HG03442 (cell line): ENCODE results near the gene TKFC.

Experiments
- ATAC-seq: cut with Tn5 transposase; IDR thresholded peaks from one replicate; pipeline ENCODE4 v1.9.1; 2021; ENCODE audit warnings: mild to moderate bottlenecking, moderate library complexity; ENCODE audit not compliant: unreplicated experiment

TKFC gene, protein sequence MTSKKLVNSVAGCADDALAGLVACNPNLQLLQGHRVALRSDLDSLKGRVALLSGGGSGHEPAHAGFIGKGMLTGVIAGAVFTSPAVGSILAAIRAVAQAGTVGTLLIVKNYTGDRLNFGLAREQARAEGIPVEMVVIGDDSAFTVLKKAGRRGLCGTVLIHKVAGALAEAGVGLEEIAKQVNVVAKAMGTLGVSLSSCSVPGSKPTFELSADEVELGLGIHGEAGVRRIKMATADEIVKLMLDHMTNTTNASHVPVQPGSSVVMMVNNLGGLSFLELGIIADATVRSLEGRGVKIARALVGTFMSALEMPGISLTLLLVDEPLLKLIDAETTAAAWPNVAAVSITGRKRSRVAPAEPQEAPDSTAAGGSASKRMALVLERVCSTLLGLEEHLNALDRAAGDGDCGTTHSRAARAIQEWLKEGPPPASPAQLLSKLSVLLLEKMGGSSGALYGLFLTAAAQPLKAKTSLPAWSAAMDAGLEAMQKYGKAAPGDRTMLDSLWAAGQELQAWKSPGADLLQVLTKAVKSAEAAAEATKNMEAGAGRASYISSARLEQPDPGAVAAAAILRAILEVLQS

GRCh38 chr11:61332797-61333549 lies at the start of gene TKFC, which contains the start of gene DDB1:
Gene TKFC, plus strand, starts transcription at chr11:61333228. Its CDS starts 1,501 bp downstream, at chr11:61334729.
Gene DDB1, minus strand, starts transcription at chr11:61333105. Its CDS starts 137 bp downstream, at chr11:61332968.
- ATAC-seq: peak; percentile 83

- ATAC-seq: no peak
Observed at GRCh38 chr11:61283613-61284012, 49.4 kb upstream of the TKFC start.

- no peak for ATAC-seq
Observed at GRCh38 chr11:61287338-61287977, 45.6 kb upstream of the TKFC start.

GRCh38 chr11:61290905-61291690 lies 41.9 kb upstream of the TKFC start:
- no peak for ATAC-seq

DNA sequence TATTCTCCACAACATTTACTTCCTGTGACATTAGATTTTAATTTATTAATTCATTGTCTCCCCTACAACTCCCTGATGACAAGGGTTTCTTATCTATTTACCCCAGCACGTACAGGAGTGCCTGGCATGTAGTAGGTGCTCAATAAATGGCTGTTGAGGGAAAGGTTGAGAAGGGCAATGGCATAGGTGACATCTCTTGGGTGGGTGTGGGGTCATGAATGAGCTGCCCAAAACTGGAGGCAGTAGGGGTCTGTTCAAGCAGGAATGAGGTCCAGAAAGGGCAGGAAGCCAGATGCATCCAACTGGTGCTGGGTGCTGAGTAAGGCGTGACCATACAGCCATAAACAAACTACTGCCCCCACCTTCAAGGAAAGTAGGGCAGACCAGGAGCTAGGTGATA lies 40.7 kb upstream of the TKFC start:
- no peak for ATAC-seq

DNA sequence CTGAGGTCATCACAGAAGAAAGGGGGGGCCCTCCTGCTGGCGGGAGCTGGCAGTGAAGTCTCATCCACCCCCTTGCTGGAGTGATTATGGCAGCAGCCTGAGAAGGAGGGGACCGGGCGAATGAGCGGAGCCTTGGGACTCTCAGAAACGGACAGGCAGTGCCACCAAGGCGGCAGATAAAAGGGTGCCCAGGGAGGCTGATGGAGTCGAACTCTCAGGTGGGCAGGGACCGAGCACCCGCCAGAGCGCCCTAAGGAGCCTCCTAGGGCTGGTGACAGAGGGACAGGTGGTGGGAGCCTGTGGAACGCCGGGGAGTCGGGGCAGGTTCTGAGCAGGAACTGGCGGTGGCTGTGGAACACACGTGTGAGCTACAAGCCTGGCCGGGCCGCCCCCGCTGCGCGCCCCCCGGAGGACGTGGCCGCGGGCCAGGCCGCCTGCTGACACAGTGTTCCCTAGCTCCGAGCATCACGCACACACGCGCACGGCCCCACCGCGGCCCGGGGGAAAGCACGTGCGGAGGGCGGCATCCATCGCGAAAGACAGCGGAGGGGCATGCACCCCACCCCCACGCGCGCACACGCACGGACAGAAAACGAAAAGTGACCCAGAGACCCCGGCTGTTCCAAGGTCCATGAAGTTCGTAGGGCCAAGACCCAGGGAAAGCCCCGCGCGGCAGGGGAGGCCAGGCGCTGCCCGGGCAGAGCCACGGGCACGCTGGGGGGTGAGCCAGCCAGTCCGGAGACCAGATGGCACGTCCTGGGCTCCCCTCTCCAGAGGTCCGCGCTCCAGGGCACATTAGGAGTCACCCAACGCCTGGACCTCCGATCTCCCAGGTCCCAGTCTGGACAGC lies 38.9 kb upstream of the TKFC start:
- peak; percentile 25 for ATAC-seq

- peak; percentile 52 for ATAC-seq
Observed at GRCh38 chr11:61294717-61295595, 38.1 kb upstream of the TKFC start, which contains the start of gene VWCE. Gene VWCE, minus strand, starts transcription at chr11:61295316. Its CDS starts 279 bp downstream, at chr11:61295037.

- ATAC-seq: no peak
Observed at GRCh38 chr11:61295596-61295926, 37.5 kb upstream of the TKFC start.

GRCh38 chr11:61297341-61297740 lies 35.7 kb upstream of the TKFC start:
- no peak for ATAC-seq

GRCh38 chr11:61297746-61298145 lies 35.3 kb upstream of the TKFC start:
- ATAC-seq: no peak

GRCh38 chr11:61298663-61299244 lies 34.3 kb upstream of the TKFC start:
- ATAC-seq: no peak

DNA sequence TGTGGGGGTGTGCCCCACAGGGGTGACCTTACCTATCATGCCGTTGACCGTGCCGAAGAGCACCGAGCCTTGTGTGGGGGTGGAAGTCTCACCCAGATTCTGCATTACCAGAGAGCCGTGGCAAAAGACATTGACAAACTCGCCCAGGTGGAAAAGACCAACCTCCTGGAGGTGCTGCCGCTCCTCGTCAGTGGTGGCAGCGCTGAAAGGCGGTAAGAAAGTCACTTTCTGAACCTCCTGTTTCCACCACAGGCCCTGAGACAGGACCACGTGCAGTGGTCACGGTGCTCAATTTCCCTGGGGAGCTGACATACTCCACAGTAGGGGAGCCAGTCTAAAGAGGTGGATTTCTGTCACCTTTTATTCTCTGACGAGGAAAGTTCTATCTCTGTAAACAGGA lies 30.5 kb upstream of the TKFC start:
- no peak for ATAC-seq

DNA sequence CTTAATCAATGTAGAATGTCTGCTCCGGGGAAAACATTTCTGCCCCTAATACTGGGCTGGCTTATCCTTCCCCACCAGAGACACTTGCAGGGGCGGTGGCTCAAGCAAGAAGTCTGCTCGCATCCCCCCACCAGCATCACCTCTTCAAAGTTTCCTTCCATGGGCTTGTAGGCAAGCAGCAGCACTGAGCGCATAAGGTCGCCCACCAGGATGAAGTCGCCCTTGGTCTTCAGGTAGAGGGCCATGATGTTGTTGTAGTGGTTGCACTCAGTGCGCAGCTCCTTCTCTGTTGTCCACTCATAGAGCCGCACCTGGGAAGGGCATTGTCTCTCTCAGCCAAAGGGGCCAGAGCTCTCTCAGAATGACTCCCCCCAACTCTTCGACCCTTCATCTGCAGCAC lies 29.3 kb upstream of the TKFC start:
- ATAC-seq: no peak

DNA sequence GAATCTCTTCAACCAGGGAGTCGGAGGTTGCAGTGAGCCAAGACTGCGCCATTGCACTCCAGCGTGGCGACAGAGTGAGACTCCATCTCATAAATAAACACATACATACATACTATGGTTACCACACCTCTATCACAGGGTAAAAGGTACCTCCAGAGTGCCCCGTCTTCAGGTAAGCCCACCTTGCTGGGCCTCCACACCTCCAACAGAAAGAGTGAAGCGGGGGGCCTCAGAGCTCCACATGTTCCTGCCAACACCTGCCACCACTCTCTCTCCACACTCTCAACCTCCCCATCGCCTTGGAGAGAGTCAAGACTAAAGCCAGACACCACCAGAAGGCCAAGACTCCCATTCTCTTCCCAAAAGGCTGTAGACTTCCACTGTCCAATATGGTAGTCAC lies 27.6 kb upstream of the TKFC start:
- no peak for ATAC-seq

DNA sequence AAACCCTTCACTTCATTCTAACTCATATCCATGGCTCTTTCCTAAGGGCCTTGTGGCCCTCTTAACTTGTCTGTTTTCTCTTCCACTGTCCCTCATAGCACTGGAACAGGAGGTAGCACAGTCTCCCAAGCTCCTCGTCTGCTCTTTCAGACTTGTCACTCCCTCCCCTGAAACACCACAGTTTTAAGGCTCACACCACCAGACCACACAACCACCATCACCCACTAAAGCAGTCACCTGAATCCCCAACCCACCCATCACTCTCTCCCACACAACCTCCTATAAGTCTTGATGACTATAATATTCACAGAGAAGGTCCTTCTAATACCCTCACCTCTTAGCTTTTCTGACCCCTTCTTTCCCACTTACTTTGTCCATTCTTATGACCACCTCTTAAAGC lies 26.8 kb upstream of the TKFC start:
- ATAC-seq: no peak

GRCh38 chr11:61307354-61307753 lies 25.7 kb upstream of the TKFC start:
- no peak for ATAC-seq

GRCh38 chr11:61309141-61309540 lies 23.9 kb upstream of the TKFC start:
- no peak for ATAC-seq

- ATAC-seq: no peak
Observed at GRCh38 chr11:61309739-61310138, 23.3 kb upstream of the TKFC start.
